GM10266 (cell line): ENCODE results near the gene KLF7.
"Not testable (repeated sequence)": the region's sequence is repeated elsewhere in the genome, so short reads cannot be mapped to it uniquely, and the experiment has no call there.

ENCODE experiments used
- DNase-seq: peaks from one replicate; pipeline ENCODE4 v3.0.0; 2012; ENCODE audit errors: extremely low spot score
- CTCF ChIP-seq: IDR thresholded peaks from 2 replicates; pipeline ENCODE4 v1.5.1; 2012; ENCODE audit warnings: mild to moderate bottlenecking, low read depth; ENCODE audit not compliant: control insufficient read depth, insufficient read depth; ENCODE audit errors: missing control alignments

KLF7 gene

DNA sequence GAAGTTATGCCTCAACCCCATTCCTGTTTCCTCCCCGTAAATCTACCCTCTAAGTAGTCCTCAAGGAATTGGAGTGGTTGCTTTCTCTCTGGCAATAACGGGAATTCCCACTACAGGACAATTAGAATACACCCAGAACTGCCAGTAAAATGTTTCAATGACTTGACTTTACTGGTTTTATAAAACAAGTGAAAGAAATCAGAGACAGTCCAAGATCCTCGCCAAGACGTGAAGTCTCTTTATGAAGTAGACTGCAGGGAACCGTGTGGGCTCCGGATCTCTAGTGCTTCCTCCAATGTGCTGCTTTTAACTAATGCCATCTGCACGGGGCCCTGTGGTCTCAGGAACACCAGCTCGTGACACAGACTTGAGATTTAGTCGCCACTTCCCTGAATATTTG, 125.1 kb downstream of the KLF7 start:
- DNase-seq: no peak

GRCh38 chr2:207039225-207039624, 126.5 kb downstream of the KLF7 start:
- no peak for TF ChIP-seq CTCF
- DNase-seq: no peak

More for the DNA sequence above, 125.1 kb downstream of the KLF7 start:
- no peak for TF ChIP-seq CTCF

DNA sequence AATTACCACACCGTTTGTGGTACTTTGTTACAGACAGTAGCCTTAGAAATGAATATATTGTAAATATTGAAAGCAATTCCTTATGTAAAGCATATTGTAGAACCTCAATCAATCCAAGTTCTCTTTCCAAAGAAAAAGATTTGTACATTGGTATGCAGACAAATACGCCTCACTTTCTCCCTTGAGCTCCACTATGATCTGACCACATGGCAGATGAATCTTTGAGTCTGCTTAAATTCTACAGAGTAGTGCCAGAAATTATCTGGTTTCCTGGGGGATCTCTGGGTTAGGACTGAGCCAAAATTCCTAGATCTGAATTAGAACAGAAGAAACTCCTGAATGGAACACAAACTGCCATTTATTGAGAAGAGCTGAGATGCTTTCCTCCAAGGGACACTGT, 127.4 kb downstream of the KLF7 start:
- no peak for TF ChIP-seq CTCF
- no peak for DNase-seq

DNA sequence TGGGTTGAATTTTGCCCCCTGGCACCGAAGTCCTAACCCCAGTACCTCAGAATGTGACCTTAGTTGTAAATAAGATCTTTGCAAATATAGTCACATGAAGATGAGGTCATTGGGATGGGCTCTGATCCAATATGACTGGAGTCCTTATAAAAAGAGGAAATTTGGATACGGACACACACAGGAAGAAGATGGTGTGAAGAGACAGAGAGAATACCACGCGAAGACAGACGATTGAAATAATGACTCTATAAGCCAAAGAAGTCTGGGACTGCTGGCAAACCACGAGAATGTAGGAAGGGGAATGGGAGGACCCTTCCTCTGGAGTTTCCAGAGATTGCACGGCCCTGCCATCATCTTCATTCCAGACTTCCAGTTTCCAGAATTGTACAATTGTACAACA, 127.9 kb downstream of the KLF7 start:
- DNase-seq: no peak
- no peak for TF ChIP-seq CTCF

DNA sequence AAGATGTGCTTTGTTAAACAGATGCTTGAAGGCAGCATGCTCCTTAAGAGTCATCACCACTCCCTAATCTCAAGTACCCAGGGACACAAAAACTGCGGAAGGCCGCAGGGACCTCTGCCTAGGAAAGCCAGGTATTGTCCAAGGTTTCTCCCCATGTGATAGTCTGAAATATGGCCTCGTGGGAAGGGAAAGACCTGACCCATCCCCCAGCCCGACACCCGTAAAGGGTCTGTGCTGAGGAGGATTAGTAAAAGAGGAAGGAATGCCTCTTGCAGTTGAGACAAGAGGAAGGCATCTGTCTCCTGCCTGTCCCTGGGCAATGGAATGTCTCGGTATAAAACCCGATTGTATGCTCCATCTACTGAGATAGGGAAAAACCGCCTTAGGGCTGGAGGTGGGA, 128.7 kb downstream of the KLF7 start:
- not testable (repeated sequence) for DNase-seq

GRCh38 chr2:207035875-207036274, 129.9 kb downstream of the KLF7 start:
- TF ChIP-seq CTCF: no peak
- DNase-seq: no peak

- no peak for TF ChIP-seq CTCF
- no peak for DNase-seq
Observed at GRCh38 chr2:207032490-207032889, 133.3 kb downstream of the KLF7 start.
